ENCODE data around the gene HORMAD2. TPM values are rescaled to one million over a fixed set of nuclear protein-coding genes. Genes with fewer than 3 reads are reported as not detected.
A peak's percentile ranks its signal among the peaks of the same experiment; 100 is the strongest.

Gene HORMAD2
- total and polyA plus RNA-seq, 2 experiments from 2014 or later, result not detected

- H3K27ac ChIP-seq, result no peak overlapping the region
- in situ Hi-C loops (cut with MboI), result no loop called here
- peaks cover 20% of the 10 kb centered on the region for H3K4me1 ChIP-seq (ENCODE audit: insufficient read depth)
- H3K4me3 ChIP-seq, result no peak overlapping the region
- H3K9me3 ChIP-seq (ENCODE audit: low read depth), result no peaks in the 10 kb centered on the region
- H3K9me2 ChIP-seq (ENCODE audit: insufficient read depth), result no peaks in the 10 kb centered on the region
- H4K20me1 ChIP-seq (ENCODE audit: insufficient read depth), result no peaks in the 10 kb centered on the region
- no peak for DNase-seq
- no peak overlapping the region for H3K4me2 ChIP-seq (ENCODE audit: unreplicated experiment)
- H3K9ac ChIP-seq, result no peak overlapping the region
- 42 to 46% methylated on average over 5 of the region's 5 CpGs for WGBS, 2 experiments (ENCODE audit: low coverage in 1 of 2, low lambda C conversion rate in 2 of 2, missing lambda C conversion rate in 2 of 2)
- H3K36me3 ChIP-seq (ENCODE audit: low read depth), result no peaks in the 10 kb centered on the region
- H3K79me2 ChIP-seq (ENCODE audit: insufficient read depth), result no peaks in the 10 kb centered on the region
- H3F3A ChIP-seq (ENCODE audit: insufficient read depth), result peaks cover 21% of the 10 kb centered on the region
- no peaks in the 10 kb centered on the region for H3K27me3 ChIP-seq (replicated peaks; ENCODE audit: insufficient read depth)
- TF ChIP-seq EZH2phosphoT487 (IDR thresholded peaks at IDR 0.05; ENCODE audit: insufficient read depth, low read depth) (no peak), EZH2 (IDR thresholded peaks at IDR 0.05; ENCODE audit: insufficient read depth, poor library complexity, severe bottlenecking) (no peak)
- H2AFZ ChIP-seq, result no peak overlapping the region
Measured at GRCh38 chr22:30033901-30034300, 46.4 kb upstream of the HORMAD2 start.

GRCh38 chr22:30036656-30037055 lies 43.6 kb upstream of the HORMAD2 start:
- H3K27ac ChIP-seq, result no peak overlapping the region
- peak; percentile 59 for DNase-seq

GRCh38 chr22:30038219-30038618 lies 42.0 kb upstream of the HORMAD2 start:
- no peak for TF ChIP-seq EZH2 (IDR thresholded peaks at IDR 0.05; ENCODE audit: insufficient read depth, poor library complexity, severe bottlenecking)
- TF ChIP-seq EZH2phosphoT487 (IDR thresholded peaks at IDR 0.05; ENCODE audit: insufficient read depth, low read depth), result no peak
- no peak overlapping the region for H2AFZ ChIP-seq
- peak overlapping the region; percentile 38 for H3K27ac ChIP-seq
- H3K4me3 ChIP-seq, result no peak overlapping the region
- peak overlapping the region; percentile 30 for H3K4me2 ChIP-seq (ENCODE audit: unreplicated experiment)
- H3K9me2 ChIP-seq (ENCODE audit: insufficient read depth), result no peaks in the 10 kb centered on the region
- in situ Hi-C loops (cut with MboI), result no loop called here
- H3K9me3 ChIP-seq (ENCODE audit: low read depth), result no peaks in the 10 kb centered on the region
- no peaks in the 10 kb centered on the region for H3K27me3 ChIP-seq (replicated peaks; ENCODE audit: insufficient read depth)
- peaks cover 23% of the 10 kb centered on the region for H3K4me1 ChIP-seq (ENCODE audit: insufficient read depth)
- no peaks in the 10 kb centered on the region for H3K36me3 ChIP-seq (ENCODE audit: low read depth)
- 43 to 45% methylated on average over 3 of the region's 3 CpGs for WGBS, 2 experiments (ENCODE audit: low coverage in 1 of 2, low lambda C conversion rate in 2 of 2, missing lambda C conversion rate in 2 of 2)
- peak; percentile 78 for DNase-seq
- peaks cover 24% of the 10 kb centered on the region for H3F3A ChIP-seq (ENCODE audit: insufficient read depth)
- H3K9ac ChIP-seq, result no peak overlapping the region
- no peaks in the 10 kb centered on the region for H4K20me1 ChIP-seq (ENCODE audit: insufficient read depth)
- H3K79me2 ChIP-seq (ENCODE audit: insufficient read depth), result no peaks in the 10 kb centered on the region

More at GRCh38 chr22:30036656-30037055, 43.6 kb upstream of the HORMAD2 start:
- Histone ChIP-seq H3K9ac (no peak overlapping the region), H3K27me3 (replicated peaks; ENCODE audit: insufficient read depth) (no peaks in the 10 kb centered on the region), H3K9me3 (ENCODE audit: low read depth) (no peaks in the 10 kb centered on the region), H3K9me2 (ENCODE audit: insufficient read depth) (no peaks in the 10 kb centered on the region), H3F3A (ENCODE audit: insufficient read depth) (peaks cover 21% of the 10 kb centered on the region), H3K4me2 (ENCODE audit: unreplicated experiment) (no peak overlapping the region), H2AFZ (no peak overlapping the region), H3K36me3 (ENCODE audit: low read depth) (no peaks in the 10 kb centered on the region), H3K4me3 (no peak overlapping the region), H3K4me1 (ENCODE audit: insufficient read depth) (peaks cover 20% of the 10 kb centered on the region), H4K20me1 (ENCODE audit: insufficient read depth) (no peaks in the 10 kb centered on the region), H3K79me2 (ENCODE audit: insufficient read depth) (no peaks in the 10 kb centered on the region)
- no peak for TF ChIP-seq EZH2phosphoT487 (IDR thresholded peaks at IDR 0.05; ENCODE audit: insufficient read depth, low read depth)
- no peak for TF ChIP-seq EZH2 (IDR thresholded peaks at IDR 0.05; ENCODE audit: insufficient read depth, poor library complexity, severe bottlenecking)
- in situ Hi-C loops (cut with MboI), result no loop called here
- 41 to 46% methylated on average over 2 of the region's 2 CpGs for WGBS, 2 experiments (ENCODE audit: low coverage in 1 of 2, low lambda C conversion rate in 2 of 2, missing lambda C conversion rate in 2 of 2)

- peaks cover 41% of the 10 kb centered on the region for H3K4me1 ChIP-seq (ENCODE audit: insufficient read depth)
- no peaks in the 10 kb centered on the region for H3K9me3 ChIP-seq (ENCODE audit: low read depth)
- no peaks in the 10 kb centered on the region for H3K79me2 ChIP-seq (ENCODE audit: insufficient read depth)
- H3K9ac ChIP-seq, result no peak overlapping the region
- H3K27me3 ChIP-seq (replicated peaks; ENCODE audit: insufficient read depth), result no peaks in the 10 kb centered on the region
- no peak overlapping the region for H3K4me2 ChIP-seq (ENCODE audit: unreplicated experiment)
- H4K20me1 ChIP-seq (ENCODE audit: insufficient read depth), result no peaks in the 10 kb centered on the region
- H3K27ac ChIP-seq, result no peak overlapping the region
- no peak for TF ChIP-seq EZH2 (IDR thresholded peaks at IDR 0.05; ENCODE audit: insufficient read depth, poor library complexity, severe bottlenecking)
- no peak for TF ChIP-seq EZH2phosphoT487 (IDR thresholded peaks at IDR 0.05; ENCODE audit: insufficient read depth, low read depth)
- peaks cover 41% of the 10 kb centered on the region for H3F3A ChIP-seq (ENCODE audit: insufficient read depth)
- H2AFZ ChIP-seq, result no peak overlapping the region
- H3K4me3 ChIP-seq, result no peak overlapping the region
- H3K36me3 ChIP-seq (ENCODE audit: low read depth), result no peaks in the 10 kb centered on the region
- in situ Hi-C loops (cut with MboI), result no loop called here
- DNase-seq, result no peak
- H3K9me2 ChIP-seq (ENCODE audit: insufficient read depth), result no peaks in the 10 kb centered on the region
- 87 to 89% methylated on average over 11 of the region's 11 CpGs for WGBS, 2 experiments (ENCODE audit: low coverage in 1 of 2, low lambda C conversion rate in 2 of 2, missing lambda C conversion rate in 2 of 2)
Measured at GRCh38 chr22:30040499-30041260, 39.6 kb upstream of the HORMAD2 start.
